IPS-20b (cell line): ENCODE data around the gene SNAPIN.
"Not testable (repeated sequence)": the region's sequence is repeated elsewhere in the genome, so short reads cannot be mapped to it uniquely, and the experiment has no call there.

ENCODE experiments used
- H3K27ac ChIP-seq: one replicate; pipeline ENCODE4 v1.5.1; 2013; ENCODE audit warnings: low read length
- H3K27me3 ChIP-seq: 2 replicates; pipeline ENCODE4 v1.6.1; 2013; ENCODE audit warnings: mild to moderate bottlenecking, low read length, inconsistent platforms; ENCODE audit not compliant: insufficient read depth
- H3K36me3 ChIP-seq: 2 replicates; pipeline ENCODE4 v1.6.1; 2013; ENCODE audit warnings: low read depth, mild to moderate bottlenecking, inconsistent platforms, low read length, moderate library complexity; ENCODE audit not compliant: insufficient read depth
- H3K4me1 ChIP-seq: 2 replicates; pipeline ENCODE4 v1.6.1; 2013; ENCODE audit warnings: mild to moderate bottlenecking, control low read depth, inconsistent platforms, low read length, moderate library complexity; ENCODE audit not compliant: insufficient read depth
- H3K4me3 ChIP-seq: 2 replicates; pipeline ENCODE4 v1.5.1; 2013; ENCODE audit warnings: mild to moderate bottlenecking, low read length, inconsistent platforms
- H3K9ac ChIP-seq: 2 replicates; pipeline ENCODE4 v1.6.1; 2013; ENCODE audit warnings: low read depth, mild to moderate bottlenecking, inconsistent platforms, low read length, moderate library complexity
- H3K9me3 ChIP-seq: 2 replicates; pipeline ENCODE4 v1.6.1; 2013; ENCODE audit warnings: mild to moderate bottlenecking, low read depth, low read length, inconsistent platforms; ENCODE audit not compliant: insufficient read depth

SNAPIN gene

GRCh38 chr1:153670859-153671627 is 12.5 kb downstream of the SNAPIN start, which contains the start of gene ILF2:
Gene ILF2, minus strand, starts transcription at chr1:153670993. Its CDS starts 71 bp downstream, at chr1:153670922.
- Histone ChIP-seq H3K4me1 (peaks cover 4% of the 10 kb centered on the region), H3K9ac (peak within 1 kb of the TSS; percentile 97), H3K27ac (peak within 1 kb of the TSS; percentile 80), H3K27me3 (no peaks in the 10 kb centered on the region), H3K4me3 (peak within 1 kb of the TSS; percentile 81), H3K9me3 (no peaks in the 10 kb centered on the region), H3K36me3 (peaks cover 41% of the 10 kb centered on the region)

GRCh38 chr1:153671628-153672353 is 13.3 kb downstream of the SNAPIN start:
- Histone ChIP-seq H3K27ac (peak overlapping the region; percentile 8), H3K9ac (peak overlapping the region; percentile 82), H3K36me3 (peaks cover 33% of the 10 kb centered on the region), H3K4me3 (peak overlapping the region; percentile 74)
- not testable (repeated sequence) for H3K27me3 ChIP-seq, H3K4me1 ChIP-seq, H3K9me3 ChIP-seq

- Histone ChIP-seq H3K27ac (no peak overlapping the region), H3K27me3 (peaks cover 11% of the 10 kb centered on the region), H3K4me3 (no peak overlapping the region), H3K4me1 (peaks cover 4% of the 10 kb centered on the region), H3K9ac (no peak overlapping the region), H3K36me3 (peaks cover 16% of the 10 kb centered on the region), H3K9me3 (no peaks in the 10 kb centered on the region)
These were observed 15.0 kb downstream of the SNAPIN start for GRCh38 chr1:153673511-153673910.

- H3K9ac ChIP-seq = no peak overlapping the region
- peak overlapping the region; percentile 68 for H3K4me3 ChIP-seq
- H3K27me3 ChIP-seq = peaks cover 45% of the 10 kb centered on the region
- H3K9me3 ChIP-seq = no peaks in the 10 kb centered on the region
- H3K4me1 ChIP-seq = peaks cover 7% of the 10 kb centered on the region; the same call in 1 of the 2 replicates
- H3K36me3 ChIP-seq = peaks cover 7% of the 10 kb centered on the region; the same call in 1 of the 2 replicates
- H3K27ac ChIP-seq = no peak overlapping the region
These were observed 19.4 kb downstream of the SNAPIN start for GRCh38 chr1:153677718-153678518.

GRCh38 chr1:153678519-153679336 is 20.2 kb downstream of the SNAPIN start, which contains the start of gene NPR1:
Gene NPR1, plus strand, starts transcription at chr1:153678688. Its CDS starts 421 bp downstream, at chr1:153679109.
- Histone ChIP-seq H3K4me3 (peak within 1 kb of the TSS; percentile 68), H3K27ac (no peak within 1 kb of the TSS), H3K9me3 (no peaks in the 10 kb centered on the region), H3K36me3 (peaks cover 10% of the 10 kb centered on the region; the same call in 1 of the 2 replicates), H3K9ac (peak within 1 kb of the TSS; percentile 48; the same call in 1 of the 2 replicates), H3K4me1 (peaks cover 7% of the 10 kb centered on the region; the same call in 1 of the 2 replicates), H3K27me3 (peaks cover 45% of the 10 kb centered on the region)

GRCh38 chr1:153679337-153680119 is 21.0 kb downstream of the SNAPIN start:
- Histone ChIP-seq H3K4me3 (peak overlapping the region; percentile 68), H3K27ac (no peak overlapping the region), H3K4me1 (peaks cover 7% of the 10 kb centered on the region; the same call in 1 of the 2 replicates), H3K27me3 (peaks cover 45% of the 10 kb centered on the region), H3K9me3 (no peaks in the 10 kb centered on the region), H3K9ac (peak overlapping the region; percentile 48; the same call in 1 of the 2 replicates), H3K36me3 (peaks cover 10% of the 10 kb centered on the region; the same call in 1 of the 2 replicates)

GRCh38 chr1:153680120-153680403 is 21.6 kb downstream of the SNAPIN start:
- Histone ChIP-seq H3K36me3 (peaks cover 10% of the 10 kb centered on the region; the same call in 1 of the 2 replicates), H3K27ac (no peak overlapping the region), H3K4me3 (peak overlapping the region; percentile 68), H3K4me1 (peaks cover 7% of the 10 kb centered on the region; the same call in 1 of the 2 replicates), H3K9ac (peak overlapping the region; percentile 48; the same call in 1 of the 2 replicates), H3K27me3 (peaks cover 45% of the 10 kb centered on the region), H3K9me3 (no peaks in the 10 kb centered on the region)

- Histone ChIP-seq H3K36me3 (peaks cover 19% of the 10 kb centered on the region; the same call in 1 of the 2 replicates), H3K27me3 (peaks cover 41% of the 10 kb centered on the region), H3K27ac (no peak overlapping the region), H3K9ac (no peak overlapping the region), H3K9me3 (no peaks in the 10 kb centered on the region), H3K4me3 (no peak overlapping the region), H3K4me1 (peaks cover 7% of the 10 kb centered on the region; the same call in 1 of the 2 replicates)
These were observed 24.2 kb downstream of the SNAPIN start for GRCh38 chr1:153682730-153683129.

GRCh38 chr1:153683854-153684253 is 25.4 kb downstream of the SNAPIN start:
- Histone ChIP-seq H3K27me3 (peaks cover 30% of the 10 kb centered on the region), H3K36me3 (peaks cover 19% of the 10 kb centered on the region; the same call in 1 of the 2 replicates), H3K27ac (no peak overlapping the region), H3K4me3 (no peak overlapping the region), H3K9me3 (no peaks in the 10 kb centered on the region), H3K9ac (no peak overlapping the region), H3K4me1 (peaks cover 7% of the 10 kb centered on the region; the same call in 1 of the 2 replicates)

GRCh38 chr1:153684892-153685291 is 26.4 kb downstream of the SNAPIN start:
- H3K27me3 ChIP-seq = peaks cover 19% of the 10 kb centered on the region
- no peak overlapping the region for H3K9ac ChIP-seq
- H3K36me3 ChIP-seq = peaks cover 19% of the 10 kb centered on the region; the same call in 1 of the 2 replicates
- no peak overlapping the region for H3K4me3 ChIP-seq
- peaks cover 7% of the 10 kb centered on the region; the same call in 1 of the 2 replicates for H3K4me1 ChIP-seq
- no peaks in the 10 kb centered on the region for H3K9me3 ChIP-seq
- H3K27ac ChIP-seq = no peak overlapping the region
